ENCODE results near the gene CTDSPL.

CTDSPL gene

DNA sequence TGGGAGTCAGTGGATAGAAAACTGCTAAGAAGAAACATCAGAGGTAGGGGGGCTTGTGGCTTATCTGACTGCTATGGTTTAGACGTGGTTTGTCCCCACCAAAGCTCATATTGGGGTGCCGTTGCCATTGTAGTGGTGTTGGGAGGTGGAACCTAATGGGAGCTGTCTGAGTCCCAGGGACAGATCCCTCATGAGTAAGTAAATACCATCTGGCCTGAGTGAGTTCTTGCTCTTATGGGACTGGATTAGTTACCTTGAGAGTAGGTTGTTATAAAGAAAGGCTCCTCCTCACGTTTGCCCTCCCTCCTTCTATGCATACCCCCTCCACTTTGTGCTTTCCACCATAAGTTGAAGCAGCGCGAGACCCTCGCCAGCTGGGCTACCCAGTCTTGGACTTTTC is 75.5 kb downstream of the CTDSPL start:
- H3K4me3 ChIP-seq (replicated peaks; ENCODE audit: insufficient read depth, low read length), result no peak overlapping the region
- H3K27me3 ChIP-seq (ENCODE audit: insufficient read depth, poor library complexity, severe bottlenecking), result no peaks in the 10 kb centered on the region
- DNase-seq (ENCODE audit: low read depth in 1 of 2, low spot score in 1 of 2), result no peak
- no peak for TF ChIP-seq POLR2AphosphoS5 (IDR thresholded peaks at IDR 0.05; ENCODE audit: low read depth)
- TF ChIP-seq, protein P1, sequence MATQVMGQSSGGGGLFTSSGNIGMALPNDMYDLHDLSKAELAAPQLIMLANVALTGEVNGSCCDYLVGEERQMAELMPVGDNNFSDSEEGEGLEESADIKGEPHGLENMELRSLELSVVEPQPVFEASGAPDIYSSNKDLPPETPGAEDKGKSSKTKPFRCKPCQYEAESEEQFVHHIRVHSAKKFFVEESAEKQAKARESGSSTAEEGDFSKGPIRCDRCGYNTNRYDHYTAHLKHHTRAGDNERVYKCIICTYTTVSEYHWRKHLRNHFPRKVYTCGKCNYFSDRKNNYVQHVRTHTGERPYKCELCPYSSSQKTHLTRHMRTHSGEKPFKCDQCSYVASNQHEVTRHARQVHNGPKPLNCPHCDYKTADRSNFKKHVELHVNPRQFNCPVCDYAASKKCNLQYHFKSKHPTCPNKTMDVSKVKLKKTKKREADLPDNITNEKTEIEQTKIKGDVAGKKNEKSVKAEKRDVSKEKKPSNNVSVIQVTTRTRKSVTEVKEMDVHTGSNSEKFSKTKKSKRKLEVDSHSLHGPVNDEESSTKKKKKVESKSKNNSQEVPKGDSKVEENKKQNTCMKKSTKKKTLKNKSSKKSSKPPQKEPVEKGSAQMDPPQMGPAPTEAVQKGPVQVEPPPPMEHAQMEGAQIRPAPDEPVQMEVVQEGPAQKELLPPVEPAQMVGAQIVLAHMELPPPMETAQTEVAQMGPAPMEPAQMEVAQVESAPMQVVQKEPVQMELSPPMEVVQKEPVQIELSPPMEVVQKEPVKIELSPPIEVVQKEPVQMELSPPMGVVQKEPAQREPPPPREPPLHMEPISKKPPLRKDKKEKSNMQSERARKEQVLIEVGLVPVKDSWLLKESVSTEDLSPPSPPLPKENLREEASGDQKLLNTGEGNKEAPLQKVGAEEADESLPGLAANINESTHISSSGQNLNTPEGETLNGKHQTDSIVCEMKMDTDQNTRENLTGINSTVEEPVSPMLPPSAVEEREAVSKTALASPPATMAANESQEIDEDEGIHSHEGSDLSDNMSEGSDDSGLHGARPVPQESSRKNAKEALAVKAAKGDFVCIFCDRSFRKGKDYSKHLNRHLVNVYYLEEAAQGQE (IDR thresholded peaks at IDR 0.05; ENCODE audit: insufficient replicate concordance, low read depth), result no peak
- TF ChIP-seq SPI1 (IDR thresholded peaks at IDR 0.05; ENCODE audit: borderline replicate concordance, low read depth), result no peak
- TF ChIP-seq CTCF (IDR thresholded peaks at IDR 0.05; ENCODE audit: insufficient read depth, low read length), result no peak
- no peak for TF ChIP-seq GABPA (IDR thresholded peaks at IDR 0.05; ENCODE audit: low read depth)
- H3K27ac ChIP-seq (replicated peaks), result no peak overlapping the region

GRCh38 chr3:37938011-37938410 is 76.3 kb downstream of the CTDSPL start:
- no peaks in the 10 kb centered on the region for H3K27me3 ChIP-seq (ENCODE audit: insufficient read depth, poor library complexity, severe bottlenecking)
- no peak for TF ChIP-seq POLR2AphosphoS5 (IDR thresholded peaks at IDR 0.05; ENCODE audit: low read depth)
- TF ChIP-seq, protein P1 (IDR thresholded peaks at IDR 0.05; ENCODE audit: insufficient replicate concordance, low read depth), result no peak
- no peak for TF ChIP-seq SPI1 (IDR thresholded peaks at IDR 0.05; ENCODE audit: borderline replicate concordance, low read depth)
- no peak for TF ChIP-seq GABPA (IDR thresholded peaks at IDR 0.05; ENCODE audit: low read depth)
- TF ChIP-seq CTCF (IDR thresholded peaks at IDR 0.05; ENCODE audit: insufficient read depth, low read length), result no peak
- no peak overlapping the region for H3K27ac ChIP-seq (replicated peaks)
- no peak overlapping the region for H3K4me3 ChIP-seq (replicated peaks; ENCODE audit: insufficient read depth, low read length)
- no peak for DNase-seq (ENCODE audit: low read depth in 1 of 2, low spot score in 1 of 2)

- TF ChIP-seq GABPA (IDR thresholded peaks at IDR 0.05; ENCODE audit: low read depth) (no peak), POLR2AphosphoS5 (IDR thresholded peaks at IDR 0.05; ENCODE audit: low read depth) (no peak), CTCF (IDR thresholded peaks at IDR 0.05; ENCODE audit: insufficient read depth, low read length) (no peak), SPI1 (IDR thresholded peaks at IDR 0.05; ENCODE audit: borderline replicate concordance, low read depth) (no peak)
- TF ChIP-seq, protein P1 (IDR thresholded peaks at IDR 0.05; ENCODE audit: insufficient replicate concordance, low read depth), result no peak
- H3K4me3 ChIP-seq (replicated peaks; ENCODE audit: insufficient read depth, low read length), result no peak overlapping the region
- no peak for DNase-seq (ENCODE audit: low read depth in 1 of 2, low spot score in 1 of 2)
- no peaks in the 10 kb centered on the region for H3K27me3 ChIP-seq (ENCODE audit: insufficient read depth, poor library complexity, severe bottlenecking)
- H3K27ac ChIP-seq (replicated peaks), result no peak overlapping the region
These were observed 78.7 kb downstream of the CTDSPL start for GRCh38 chr3:37940242-37940908.

Data from HL-60 (cell line).